ENCODE data around the gene PIM2. TPM values are rescaled to one million over a fixed set of nuclear protein-coding genes. Genes with fewer than 3 reads are reported as not detected.

Gene PIM2
- total and polyA plus RNA-seq, 2 donors from 2014 or later = 8.7 to 29.6 TPM

DNA sequence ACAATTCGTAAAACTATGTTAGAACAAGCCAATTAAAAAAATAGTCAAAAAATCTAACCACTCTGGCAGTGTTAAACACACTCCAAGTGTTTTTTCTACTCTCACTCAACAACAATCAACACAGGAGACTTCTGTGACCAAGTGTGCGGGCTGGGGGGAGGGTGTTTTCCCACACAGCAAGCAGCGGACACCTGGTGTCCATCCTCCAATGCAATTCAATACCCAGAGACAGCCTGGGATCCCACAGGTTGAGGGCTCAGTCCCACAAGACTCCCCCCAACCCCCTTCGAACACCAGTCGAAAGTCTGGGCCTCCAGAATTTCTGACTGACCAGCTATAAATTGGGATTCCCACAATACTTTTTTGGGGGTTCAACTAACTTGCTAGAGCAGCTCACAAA is 8.3 kb upstream of the PIM2 start:
- Histone ChIP-seq H3K27me3 (ENCODE audit: control insufficient read depth, insufficient read depth, low read length) (no peaks in the 10 kb centered on the region), H3K27ac (ENCODE audit: low read depth in 2 of 2, low read length in 2 of 2) (no peak overlapping the region), H3K36me3 (ENCODE audit: control insufficient read depth in 2 of 3, insufficient read depth in 3 of 3, low read length in 3 of 3) (peaks cover 2 to 20% (median 4%) of the 10 kb centered on the region in 3 donors), H3K4me1 (ENCODE audit: control insufficient read depth in 2 of 3, insufficient read depth in 2 of 3, low read depth in 1 of 3, low read length in 3 of 3) (no peaks in the 10 kb centered on the region), H3K9me3 (ENCODE audit: control insufficient read depth in 2 of 3, insufficient read depth in 1 of 3, low read length in 3 of 3) (no peaks in the 10 kb centered on the region), H3K4me3 (ENCODE audit: low read length in 3 of 3) (no peak overlapping the region), H3K9ac (ENCODE audit: low read length in 3 of 3) (no peak overlapping the region)
- intact Hi-C loops (cut with DNase I) = no loop called here
- no peak for DNase-seq
- TF ChIP-seq, protein P1, sequence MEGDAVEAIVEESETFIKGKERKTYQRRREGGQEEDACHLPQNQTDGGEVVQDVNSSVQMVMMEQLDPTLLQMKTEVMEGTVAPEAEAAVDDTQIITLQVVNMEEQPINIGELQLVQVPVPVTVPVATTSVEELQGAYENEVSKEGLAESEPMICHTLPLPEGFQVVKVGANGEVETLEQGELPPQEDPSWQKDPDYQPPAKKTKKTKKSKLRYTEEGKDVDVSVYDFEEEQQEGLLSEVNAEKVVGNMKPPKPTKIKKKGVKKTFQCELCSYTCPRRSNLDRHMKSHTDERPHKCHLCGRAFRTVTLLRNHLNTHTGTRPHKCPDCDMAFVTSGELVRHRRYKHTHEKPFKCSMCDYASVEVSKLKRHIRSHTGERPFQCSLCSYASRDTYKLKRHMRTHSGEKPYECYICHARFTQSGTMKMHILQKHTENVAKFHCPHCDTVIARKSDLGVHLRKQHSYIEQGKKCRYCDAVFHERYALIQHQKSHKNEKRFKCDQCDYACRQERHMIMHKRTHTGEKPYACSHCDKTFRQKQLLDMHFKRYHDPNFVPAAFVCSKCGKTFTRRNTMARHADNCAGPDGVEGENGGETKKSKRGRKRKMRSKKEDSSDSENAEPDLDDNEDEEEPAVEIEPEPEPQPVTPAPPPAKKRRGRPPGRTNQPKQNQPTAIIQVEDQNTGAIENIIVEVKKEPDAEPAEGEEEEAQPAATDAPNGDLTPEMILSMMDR (IDR thresholded peaks at IDR 0.05; ENCODE audit: borderline replicate concordance, extremely low read depth, insufficient read depth) = no peak
- FAIRE-seq = no peak

DNA sequence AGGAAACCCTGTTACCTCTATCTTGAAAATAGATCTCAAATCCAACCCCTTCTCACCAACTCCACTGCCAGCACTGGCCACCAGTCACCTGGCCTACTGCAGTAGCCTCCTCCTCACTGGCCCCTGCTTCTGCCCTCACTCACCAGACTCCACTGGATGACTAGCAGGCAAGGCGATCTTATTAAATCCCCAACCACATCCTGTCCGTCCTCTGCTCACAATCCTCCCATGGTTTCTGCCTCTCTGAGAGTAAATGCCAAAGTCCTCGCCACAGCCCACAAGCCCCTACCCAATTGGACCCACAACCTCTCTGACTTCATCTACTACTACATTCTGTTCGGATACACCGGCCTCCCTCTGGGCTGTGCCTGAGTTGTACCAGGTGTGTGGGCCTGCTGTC is 5.4 kb upstream of the PIM2 start:
- Histone ChIP-seq H3K4me3 (ENCODE audit: low read length in 3 of 3) (no peak overlapping the region), H3K27me3 (ENCODE audit: control insufficient read depth, insufficient read depth, low read length) (no peaks in the 10 kb centered on the region), H3K36me3 (ENCODE audit: control insufficient read depth in 2 of 3, insufficient read depth in 3 of 3, low read length in 3 of 3) (peaks cover 2 to 14% (median 2%) of the 10 kb centered on the region in 3 donors), H3K9me3 (ENCODE audit: control insufficient read depth in 2 of 3, insufficient read depth in 1 of 3, low read length in 3 of 3) (no peaks in the 10 kb centered on the region), H3K4me1 (ENCODE audit: control insufficient read depth in 2 of 3, insufficient read depth in 2 of 3, low read depth in 1 of 3, low read length in 3 of 3) (peaks cover 0 to 10% (median 0%) of the 10 kb centered on the region in 3 donors), H3K27ac (ENCODE audit: low read depth in 2 of 2, low read length in 2 of 2) (no peak overlapping the region), H3K9ac (ENCODE audit: low read length in 3 of 3) (no peak overlapping the region)
- TF ChIP-seq, protein P1 (IDR thresholded peaks at IDR 0.05; ENCODE audit: borderline replicate concordance, extremely low read depth, insufficient read depth) = no peak
- DNase-seq (no peak), FAIRE-seq (no peak)
- intact Hi-C loops (cut with DNase I) = no loop called here

DNA sequence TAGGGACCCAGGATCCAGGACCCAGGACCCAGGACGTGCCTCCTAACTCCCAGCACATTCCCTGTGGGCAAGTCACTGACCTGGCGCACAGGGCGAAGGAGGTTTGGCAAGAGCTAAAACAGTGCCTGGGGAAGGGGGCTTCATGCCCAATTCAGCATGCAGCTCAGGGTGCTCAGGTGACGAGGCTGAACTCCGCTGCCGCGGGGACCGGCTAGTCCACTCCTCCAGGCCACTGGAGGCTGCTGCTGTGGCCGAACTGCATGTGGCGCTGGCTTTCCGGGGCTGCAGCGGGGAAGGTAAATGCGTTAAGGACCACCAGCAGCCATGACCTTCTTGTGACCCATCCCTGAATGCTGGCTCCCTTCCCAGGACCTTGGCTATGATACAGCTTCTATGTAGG is 4.9 kb upstream of the PIM2 start:
- Histone ChIP-seq H3K27me3 (ENCODE audit: control insufficient read depth, insufficient read depth, low read length) (no peaks in the 10 kb centered on the region), H3K4me3 (ENCODE audit: low read length in 3 of 3) (no peak overlapping the region), H3K4me1 (ENCODE audit: control insufficient read depth in 2 of 3, insufficient read depth in 2 of 3, low read depth in 1 of 3, low read length in 3 of 3) (peaks cover 0 to 10% (median 0%) of the 10 kb centered on the region in 3 donors), H3K27ac (ENCODE audit: low read depth in 2 of 2, low read length in 2 of 2) (no peak overlapping the region), H3K9me3 (ENCODE audit: control insufficient read depth in 2 of 3, insufficient read depth in 1 of 3, low read length in 3 of 3) (no peaks in the 10 kb centered on the region), H3K36me3 (ENCODE audit: control insufficient read depth in 2 of 3, insufficient read depth in 3 of 3, low read length in 3 of 3) (peaks cover 2 to 14% (median 2%) of the 10 kb centered on the region in 3 donors), H3K9ac (ENCODE audit: low read length in 3 of 3) (no peak overlapping the region)
- no peak for FAIRE-seq
- DNase-seq = no peak
- intact Hi-C loops (cut with DNase I) = no loop called here
- TF ChIP-seq, protein P1 (IDR thresholded peaks at IDR 0.05; ENCODE audit: borderline replicate concordance, extremely low read depth, insufficient read depth) = no peak

DNA sequence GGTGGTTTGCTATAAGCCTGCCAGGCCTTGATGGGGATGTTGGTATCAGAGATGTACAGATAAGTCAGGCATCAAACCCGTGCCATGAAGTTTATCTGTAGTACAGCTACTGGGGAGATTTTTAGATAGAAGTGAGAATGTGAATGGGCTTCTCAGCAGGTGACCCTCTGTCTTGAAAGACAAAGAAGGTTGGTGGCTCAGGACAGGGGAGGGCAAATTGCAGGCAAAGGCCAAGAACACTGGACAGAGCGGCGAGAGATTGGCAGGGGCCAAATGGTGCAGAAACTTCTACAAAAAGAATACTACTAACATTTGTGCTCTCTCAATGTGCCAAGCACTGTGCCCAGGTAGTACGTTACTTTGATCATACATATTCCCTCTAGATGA is 1.9 kb upstream of the PIM2 start:
- peaks cover 0 to 15% (median 0%) of the 10 kb centered on the region in 3 donors for H3K4me1 ChIP-seq (ENCODE audit: control insufficient read depth in 2 of 3, insufficient read depth in 2 of 3, low read depth in 1 of 3, low read length in 3 of 3)
- H3K27me3 ChIP-seq (ENCODE audit: control insufficient read depth, insufficient read depth, low read length) = no peaks in the 10 kb centered on the region
- H3K27ac ChIP-seq (ENCODE audit: low read depth in 2 of 2, low read length in 2 of 2) = no peak overlapping the region
- DNase-seq (no peak), FAIRE-seq (no peak)
- H3K4me3 ChIP-seq (ENCODE audit: low read length in 3 of 3) = no peak overlapping the region
- no peak overlapping the region for H3K9ac ChIP-seq (ENCODE audit: low read length in 3 of 3)
- intact Hi-C loops (cut with DNase I) = no loop called here
- H3K36me3 ChIP-seq (ENCODE audit: control insufficient read depth in 2 of 3, insufficient read depth in 3 of 3, low read length in 3 of 3) = peaks cover under 1 to 12% (median 2%) of the 10 kb centered on the region in 3 donors
- TF ChIP-seq, protein P1 (IDR thresholded peaks at IDR 0.05; ENCODE audit: borderline replicate concordance, extremely low read depth, insufficient read depth) = no peak
- H3K9me3 ChIP-seq (ENCODE audit: control insufficient read depth in 2 of 3, insufficient read depth in 1 of 3, low read length in 3 of 3) = no peaks in the 10 kb centered on the region
